Measurements from ENCODE around the gene CACNA1E.
A peak's percentile ranks its signal among the peaks of the same experiment; 100 is the strongest.

CACNA1E gene

DNA sequence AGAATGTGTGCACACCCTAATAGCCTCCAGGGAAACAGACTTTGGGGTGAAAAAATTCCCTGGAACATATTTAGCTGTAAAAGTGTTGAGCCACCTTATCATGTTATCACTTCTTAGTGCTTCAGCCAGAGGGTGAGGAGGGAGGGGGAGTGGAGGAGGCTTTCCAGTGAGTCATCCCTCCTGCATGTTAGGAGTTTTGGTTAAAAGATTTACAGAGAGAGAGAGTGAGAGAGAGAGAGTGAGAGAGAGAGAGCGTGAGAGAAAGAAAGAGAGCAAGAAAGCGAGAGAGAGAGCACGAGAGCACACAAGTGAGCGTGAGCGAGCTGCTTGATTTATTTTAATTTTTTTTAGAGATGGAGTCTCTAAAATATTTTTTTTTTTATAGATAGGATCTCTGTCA lies 13.5 kb upstream of the CACNA1E start:
- H3K27ac ChIP-seq = no peak overlapping the region
- TF ChIP-seq, protein P1, sequence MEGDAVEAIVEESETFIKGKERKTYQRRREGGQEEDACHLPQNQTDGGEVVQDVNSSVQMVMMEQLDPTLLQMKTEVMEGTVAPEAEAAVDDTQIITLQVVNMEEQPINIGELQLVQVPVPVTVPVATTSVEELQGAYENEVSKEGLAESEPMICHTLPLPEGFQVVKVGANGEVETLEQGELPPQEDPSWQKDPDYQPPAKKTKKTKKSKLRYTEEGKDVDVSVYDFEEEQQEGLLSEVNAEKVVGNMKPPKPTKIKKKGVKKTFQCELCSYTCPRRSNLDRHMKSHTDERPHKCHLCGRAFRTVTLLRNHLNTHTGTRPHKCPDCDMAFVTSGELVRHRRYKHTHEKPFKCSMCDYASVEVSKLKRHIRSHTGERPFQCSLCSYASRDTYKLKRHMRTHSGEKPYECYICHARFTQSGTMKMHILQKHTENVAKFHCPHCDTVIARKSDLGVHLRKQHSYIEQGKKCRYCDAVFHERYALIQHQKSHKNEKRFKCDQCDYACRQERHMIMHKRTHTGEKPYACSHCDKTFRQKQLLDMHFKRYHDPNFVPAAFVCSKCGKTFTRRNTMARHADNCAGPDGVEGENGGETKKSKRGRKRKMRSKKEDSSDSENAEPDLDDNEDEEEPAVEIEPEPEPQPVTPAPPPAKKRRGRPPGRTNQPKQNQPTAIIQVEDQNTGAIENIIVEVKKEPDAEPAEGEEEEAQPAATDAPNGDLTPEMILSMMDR (conservative IDR thresholded peaks at IDR 0.05) = no peak
- TF ChIP-seq ZFX (IDR thresholded peaks at IDR 0.05) = no peak

DNA sequence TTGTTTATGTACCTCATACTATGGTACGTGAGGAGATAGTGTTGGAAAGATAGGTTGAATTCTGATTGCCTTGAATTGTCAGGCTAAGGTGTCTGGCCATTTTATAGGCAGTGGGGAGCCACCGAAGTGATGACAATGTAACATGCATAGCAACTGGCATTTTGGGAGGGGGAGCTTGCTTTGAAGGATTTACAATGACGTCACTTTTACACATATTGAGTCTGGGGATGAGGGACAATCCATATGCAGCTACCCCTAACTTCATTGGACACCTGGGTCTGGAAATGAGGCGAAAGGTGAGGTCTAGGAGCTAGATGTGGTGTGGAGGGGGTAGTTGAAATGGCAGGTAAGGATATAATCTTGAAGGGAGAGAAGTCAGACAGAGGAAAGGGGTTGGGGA lies 7.7 kb upstream of the CACNA1E start:
- TF ChIP-seq ZFX (IDR thresholded peaks at IDR 0.05) = no peak
- no peak overlapping the region for H3K27ac ChIP-seq

DNA sequence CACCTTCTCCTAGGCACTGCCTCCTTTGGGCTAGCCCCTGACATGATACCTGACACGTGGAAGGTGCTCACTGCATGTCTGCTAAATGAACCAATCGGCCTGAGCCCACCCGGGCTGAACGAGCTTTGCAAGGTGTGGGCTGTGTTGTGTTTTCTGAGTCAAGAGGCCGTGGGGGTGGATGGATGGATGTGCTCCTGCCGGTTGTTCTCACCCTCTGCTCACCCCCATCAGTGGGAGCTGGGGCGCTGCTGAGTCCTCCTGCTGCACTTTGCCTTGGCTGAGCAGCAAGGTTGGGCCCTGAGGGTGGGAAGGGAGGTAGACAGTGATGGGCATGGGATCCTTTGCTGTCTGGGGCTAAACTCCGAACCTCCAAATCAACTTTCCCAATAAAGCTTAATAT lies 6.7 kb upstream of the CACNA1E start:
- no peak for TF ChIP-seq ZFX (IDR thresholded peaks at IDR 0.05)
- TF ChIP-seq, protein P1 (conservative IDR thresholded peaks at IDR 0.05) = no peak
- no peak overlapping the region for H3K27ac ChIP-seq

DNA sequence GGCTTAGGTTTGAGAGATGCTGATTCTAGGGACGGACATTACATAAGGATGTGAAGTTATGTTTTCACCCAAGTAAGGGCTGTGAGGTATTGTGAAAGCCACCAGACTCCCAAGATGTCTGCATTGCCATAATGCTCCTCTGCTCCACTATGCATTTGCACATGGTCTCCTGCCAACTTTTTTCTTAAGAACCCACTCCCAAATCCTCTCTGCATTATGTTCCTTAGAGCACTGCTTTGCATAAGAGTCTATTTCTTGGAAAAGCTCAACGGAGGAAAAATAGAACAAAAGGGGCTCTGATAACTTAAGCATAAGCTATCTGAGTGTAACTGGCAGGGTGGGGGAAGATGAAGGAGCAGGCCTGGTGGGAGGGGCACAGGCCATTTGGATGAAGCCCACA lies 5.0 kb upstream of the CACNA1E start:
- TF ChIP-seq, protein P1 (conservative IDR thresholded peaks at IDR 0.05) = no peak
- no peak for TF ChIP-seq ZFX (IDR thresholded peaks at IDR 0.05)
- H3K27ac ChIP-seq = no peak overlapping the region

DNA sequence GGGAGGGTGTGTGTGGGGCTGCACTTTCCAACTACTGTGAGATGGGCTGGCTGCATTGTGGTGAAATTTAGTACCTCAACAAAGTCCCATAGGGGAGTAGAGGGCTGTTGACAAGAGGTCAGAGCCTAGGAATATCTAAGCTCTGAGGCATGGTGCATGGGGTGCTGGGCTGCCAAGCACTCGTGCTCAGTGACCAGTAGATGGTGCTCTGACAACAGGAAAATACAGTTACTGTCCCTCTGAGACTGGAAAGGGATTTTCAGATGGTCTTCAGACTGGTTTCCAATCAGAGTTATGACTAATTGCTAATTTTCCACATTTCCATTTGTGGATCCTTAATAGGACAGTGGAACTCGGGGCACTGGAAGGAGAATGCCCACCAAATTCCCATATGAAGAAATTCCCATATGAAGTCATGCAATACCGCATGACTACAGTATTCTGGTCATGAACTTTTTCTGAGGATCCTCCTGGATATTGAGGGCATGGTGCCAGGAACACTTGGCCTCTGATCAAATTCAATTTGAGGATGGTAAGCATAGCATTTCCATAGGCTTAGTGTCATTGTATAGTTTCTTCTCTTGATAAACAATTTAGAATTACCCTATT lies 4.1 kb upstream of the CACNA1E start:
- TF ChIP-seq, protein P1 (conservative IDR thresholded peaks at IDR 0.05) = peak; percentile 85
- no peak for TF ChIP-seq ZFX (IDR thresholded peaks at IDR 0.05)

DNA sequence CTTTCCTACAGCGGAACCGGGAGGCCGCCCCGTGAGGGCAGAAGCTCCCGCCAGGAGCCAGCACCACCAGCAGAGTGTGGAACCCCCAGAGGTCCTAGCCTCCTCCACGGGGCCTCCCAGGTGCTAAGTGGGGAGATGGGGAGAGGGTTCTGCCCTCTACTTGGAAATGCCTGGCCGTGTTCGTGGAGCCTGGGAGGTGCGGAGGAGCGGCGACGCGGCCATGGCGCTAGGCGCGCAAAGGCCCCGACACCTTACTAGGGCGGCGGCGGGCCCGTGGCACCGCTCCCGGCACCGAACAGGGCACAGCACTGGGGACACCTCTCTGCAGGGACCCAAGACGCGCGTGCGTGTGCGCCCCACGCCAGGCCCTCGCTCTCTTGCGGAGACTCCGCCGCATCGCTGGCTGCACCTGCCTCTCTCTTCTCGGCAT lies 1.3 kb upstream of the CACNA1E start:
- no peak for TF ChIP-seq ZFX (IDR thresholded peaks at IDR 0.05)
- TF ChIP-seq, protein P1 (conservative IDR thresholded peaks at IDR 0.05) = no peak

More for the DNA sequence above, 4.1 kb upstream of the CACNA1E start:
- no peak overlapping the region for H3K27ac ChIP-seq

DNA sequence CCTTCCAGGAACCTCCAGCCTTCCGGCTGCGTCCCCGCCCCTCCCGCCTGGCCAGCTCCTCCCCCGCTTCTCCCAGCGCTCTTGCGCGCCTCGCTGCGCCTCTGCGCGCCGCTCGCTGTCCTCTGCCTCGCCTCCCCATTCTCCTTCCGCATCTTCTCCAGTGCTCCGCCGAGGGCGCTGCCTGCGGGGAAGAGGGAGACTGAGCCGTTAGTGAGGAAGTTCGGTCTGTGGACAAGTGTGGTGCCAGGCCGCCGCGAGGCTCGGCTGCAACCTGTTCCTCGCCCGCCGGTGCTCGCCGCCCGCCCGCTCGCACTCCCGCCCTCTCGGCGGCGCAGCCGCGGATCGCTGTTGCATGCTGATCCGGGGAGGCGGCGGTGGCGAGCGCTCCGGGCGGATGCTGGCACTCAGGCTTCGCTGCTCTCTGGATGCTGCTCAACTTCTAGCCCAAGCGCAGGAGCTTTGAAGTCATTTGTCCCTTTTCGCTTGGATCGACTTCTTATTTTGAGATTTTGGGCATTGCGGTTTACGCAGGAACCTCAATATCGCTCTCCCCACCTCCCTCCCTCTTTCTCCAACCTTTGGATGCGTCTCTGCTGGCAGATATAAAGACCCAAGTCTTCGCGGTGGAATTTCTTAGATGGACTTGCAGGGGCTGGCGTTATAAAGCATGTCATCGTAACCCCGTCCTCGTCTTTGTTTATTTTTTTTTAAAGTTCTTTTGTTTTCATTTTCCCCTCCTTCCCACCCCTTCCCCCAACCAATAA lies 614 bp upstream of the CACNA1E start:
- TF ChIP-seq, protein P1 (conservative IDR thresholded peaks at IDR 0.05) = peak; percentile 16; the same call in 1 of the 2 replicates
- TF ChIP-seq ZFX (IDR thresholded peaks at IDR 0.05) = no peak

More for the DNA sequence above, 1.3 kb upstream of the CACNA1E start:
- no peak overlapping the region for H3K27ac ChIP-seq

More for the DNA sequence above, 614 bp upstream of the CACNA1E start:
- no peak overlapping the region for H3K27ac ChIP-seq
